ENCODE data around the gene MAN2A1. TPM values are rescaled to one million over a fixed set of nuclear protein-coding genes. Genes with fewer than 3 reads are reported as not detected.

The MAN2A1 gene
- polyA plus RNA-seq, 3 donors: 17.0 to 23.0 (median 20.1) TPM

GRCh38 chr5:109898269-109899162 lies 208.8 kb downstream of the MAN2A1 start:
- no peak overlapping the region for H3K27ac Mint-ChIP-seq
- peaks cover 0 to 3% (median 2%) of the 10 kb centered on the region in 7 donors for H3K9me3 Mint-ChIP-seq
- no peak overlapping the region for H3K27ac ChIP-seq (ENCODE audit: low read depth in 1 of 2, low read length in 2 of 2)
- H4K20me1 ChIP-seq (ENCODE audit: insufficient read depth, low read length): no peaks in the 10 kb centered on the region
- WGBS (ENCODE audit: insufficient coverage): 97% methylated on average over 7 of the region's 9 CpGs
- H3K4me3 Mint-ChIP-seq: no peak overlapping the region
- H3K9ac ChIP-seq (ENCODE audit: insufficient read depth, low read length, poor library complexity, severe bottlenecking): no peak overlapping the region
- no peaks in the 10 kb centered on the region for H3K79me2 ChIP-seq (ENCODE audit: insufficient read depth, low read length)
- no peak for DNase-seq
- H3K4me1 ChIP-seq (ENCODE audit: control insufficient read depth in 1 of 2, insufficient read depth in 2 of 2, low read length in 2 of 2): no peaks in the 10 kb centered on the region
- no peaks in the 10 kb centered on the region for H3K36me3 Mint-ChIP-seq
- H3K27me3 Mint-ChIP-seq (ENCODE audit: low read depth in 3 of 3): peaks cover 1 to 3% (median 2%) of the 10 kb centered on the region in 3 donors
- no peaks in the 10 kb centered on the region for H3K36me3 ChIP-seq (replicated peaks in 1 of 2; ENCODE audit: control insufficient read depth in 1 of 2, insufficient read depth in 2 of 2, low read length in 2 of 2)
- H3K9me3 ChIP-seq (replicated peaks in 1 of 2; ENCODE audit: control insufficient read depth in 1 of 2, insufficient read depth in 1 of 2, low read length in 2 of 2): no peaks in the 10 kb centered on the region
- H3K4me2 ChIP-seq (replicated peaks; ENCODE audit: extremely low read depth, low read length, poor library complexity, severe bottlenecking): no peak overlapping the region
- TF ChIP-seq CTCF (IDR thresholded peaks at IDR 0.05): no peak
- H3K4me1 Mint-ChIP-seq: no peaks in the 10 kb centered on the region
- no peak overlapping the region for H3K4me3 ChIP-seq (replicated peaks in 1 of 3; ENCODE audit: low read depth in 2 of 3, low read length in 3 of 3)
- intact Hi-C loops (cut with micrococcal nuclease): no loop called here
- no peak overlapping the region for H2AFZ ChIP-seq (ENCODE audit: insufficient read depth, low read depth, low read length, poor library complexity, severe bottlenecking)
- no peaks in the 10 kb centered on the region for H3K27me3 ChIP-seq (ENCODE audit: control insufficient read depth in 2 of 2, insufficient read depth in 2 of 2, low read length in 2 of 2)

GRCh38 chr5:109899163-109899535 lies 209.4 kb downstream of the MAN2A1 start:
- no peak for DNase-seq
- no peak overlapping the region for H3K4me2 ChIP-seq (replicated peaks; ENCODE audit: extremely low read depth, low read length, poor library complexity, severe bottlenecking)
- TF ChIP-seq CTCF (IDR thresholded peaks at IDR 0.05): no peak
- no peaks in the 10 kb centered on the region for H3K9me3 ChIP-seq (replicated peaks in 1 of 2; ENCODE audit: control insufficient read depth in 1 of 2, insufficient read depth in 1 of 2, low read length in 2 of 2)
- no peak overlapping the region for H2AFZ ChIP-seq (ENCODE audit: insufficient read depth, low read depth, low read length, poor library complexity, severe bottlenecking)
- no peaks in the 10 kb centered on the region for H3K4me1 ChIP-seq (ENCODE audit: control insufficient read depth in 1 of 2, insufficient read depth in 2 of 2, low read length in 2 of 2)
- H3K4me3 ChIP-seq (replicated peaks in 1 of 3; ENCODE audit: low read depth in 2 of 3, low read length in 3 of 3): no peak overlapping the region
- Mint-ChIP-seq H3K36me3 (no peaks in the 10 kb centered on the region), H3K27me3 (ENCODE audit: low read depth in 3 of 3) (peaks cover 1 to 3% (median 2%) of the 10 kb centered on the region in 3 donors), H3K27ac (no peak overlapping the region), H3K9me3 (peaks cover 0 to 3% (median 0%) of the 10 kb centered on the region in 7 donors), H3K4me1 (no peaks in the 10 kb centered on the region), H3K4me3 (no peak overlapping the region)
- no peaks in the 10 kb centered on the region for H3K27me3 ChIP-seq (ENCODE audit: control insufficient read depth in 2 of 2, insufficient read depth in 2 of 2, low read length in 2 of 2)
- intact Hi-C loops (cut with micrococcal nuclease): no loop called here
- no peak overlapping the region for H3K27ac ChIP-seq (ENCODE audit: low read depth in 1 of 2, low read length in 2 of 2)
- no peak overlapping the region for H3K9ac ChIP-seq (ENCODE audit: insufficient read depth, low read length, poor library complexity, severe bottlenecking)
- no peaks in the 10 kb centered on the region for H4K20me1 ChIP-seq (ENCODE audit: insufficient read depth, low read length)
- no peaks in the 10 kb centered on the region for H3K79me2 ChIP-seq (ENCODE audit: insufficient read depth, low read length)
- WGBS (ENCODE audit: insufficient coverage): 95% methylated on average over 7 of the region's 8 CpGs
- no peaks in the 10 kb centered on the region for H3K36me3 ChIP-seq (replicated peaks in 1 of 2; ENCODE audit: control insufficient read depth in 1 of 2, insufficient read depth in 2 of 2, low read length in 2 of 2)
